Neural cell (in vitro differentiated cells): ENCODE results near the gene EMC7. TPM values are rescaled to one million over a fixed set of nuclear protein-coding genes. Genes with fewer than 3 reads are reported as not detected.

Source experiments
- H2AFZ ChIP-seq: fragments of 200-600, 300-800 bp; sonication (generic), shearing (Covaris generic); 2 replicates; pipeline ENCODE4 v1.6.0; 2014; ENCODE audit warnings: low read depth, mild to moderate bottlenecking, antibody characterized with exemption, low read length, moderate library complexity
- H3F3A ChIP-seq: fragments of 200-600 bp; shearing (Covaris generic); 2 replicates; pipeline ENCODE4 v1.6.1; 2016; ENCODE audit warnings: mild to moderate bottlenecking, moderate library complexity, mixed read lengths, antibody characterized with exemption, low read length; ENCODE audit not compliant: insufficient read depth, poor library complexity, severe bottlenecking
- H3K27ac ChIP-seq: fragments of 200-600, 300-800 bp; sonication (generic), shearing (Covaris generic); 2 replicates; pipeline ENCODE4 v1.5.1; 2014; ENCODE audit warnings: mild to moderate bottlenecking, low read length, moderate library complexity
- H3K27me3 ChIP-seq: fragments of 300-800, 200-600 bp; sonication (generic), shearing (Covaris generic); 2 replicates; pipeline ENCODE4 v1.6.0; 2014; ENCODE audit warnings: mild to moderate bottlenecking, low read depth, low read length, moderate library complexity; ENCODE audit not compliant: insufficient read depth
- H3K36me3 ChIP-seq: fragments of 300-800, 200-600 bp; sonication (generic), shearing (Covaris generic); 2 replicates; pipeline ENCODE4 v1.5.1; 2014; ENCODE audit warnings: mild to moderate bottlenecking, antibody characterized with exemption, low read length, moderate library complexity; ENCODE audit not compliant: insufficient read depth
- H3K4me2 ChIP-seq: fragments of 300-800, 200-600 bp; sonication (generic), shearing (Covaris generic); 2 replicates; pipeline ENCODE4 v1.6.0; 2014; ENCODE audit warnings: mild to moderate bottlenecking, low read length
- H3K4me3 ChIP-seq: fragments of 300-800, 200-600 bp; sonication (generic), shearing (Covaris generic); 2 replicates; pipeline ENCODE4 v1.5.1; 2014; ENCODE audit warnings: mild to moderate bottlenecking, low read length, moderate library complexity
- H3K79me2 ChIP-seq: fragments of 200-600 bp; shearing (Covaris generic); replicated peaks from 2 replicates; pipeline ENCODE4 v1.6.0; 2014; ENCODE audit warnings: mild to moderate bottlenecking, low read length, moderate library complexity; ENCODE audit not compliant: insufficient read depth
- H3K9ac ChIP-seq: fragments of 300-800, 200-600 bp; sonication (generic), shearing (Covaris generic); 2 replicates; pipeline ENCODE4 v1.6.1; 2016; ENCODE audit warnings: mild to moderate bottlenecking, low read length, mixed read lengths
- H3K9me2 ChIP-seq: fragments of 200-600 bp; shearing (Covaris generic); 2 replicates; pipeline ENCODE4 v1.6.1; 2016; ENCODE audit warnings: mild to moderate bottlenecking, low read length, mixed read lengths; ENCODE audit not compliant: insufficient read depth
- H3K9me3 ChIP-seq: fragments of 200-600, 300-800 bp; sonication (generic), shearing (Covaris generic); 2 replicates; pipeline ENCODE4 v1.6.1; 2016; ENCODE audit warnings: mild to moderate bottlenecking, mixed run types, low read length, moderate library complexity, mixed read lengths
- H4K20me1 ChIP-seq: fragments of 200-600 bp; shearing (Covaris generic); 2 replicates; pipeline ENCODE4 v1.6.1; 2016; ENCODE audit warnings: mild to moderate bottlenecking, mixed run types; ENCODE audit not compliant: insufficient read depth
- EP300 ChIP-seq: fragments of 450-650 bp; conservative IDR thresholded peaks from 2 replicates; pipeline ENCODE4 v1.6.1; 2014; ENCODE audit warnings: antibody characterized with exemption, mild to moderate bottlenecking, moderate library complexity; ENCODE audit not compliant: poor library complexity, severe bottlenecking
- EZH2 ChIP-seq: fragments of 200-600, 300-800 bp; shearing (Covaris generic), sonication (generic); IDR thresholded peaks from 2 replicates; pipeline ENCODE4 v1.6.1; 2014; ENCODE audit warnings: antibody characterized with exemption, low read length, borderline replicate concordance, mild to moderate bottlenecking; ENCODE audit not compliant: insufficient read depth, poor library complexity, severe bottlenecking
- MXI1 ChIP-seq: fragments of 450-650 bp; conservative IDR thresholded peaks from 2 replicates; pipeline ENCODE4 v1.6.1; 2014; ENCODE audit warnings: antibody characterized with exemption, mild to moderate bottlenecking; ENCODE audit not compliant: poor library complexity, severe bottlenecking
- POLR2AphosphoS5 ChIP-seq: IDR thresholded peaks from 2 replicates; pipeline ENCODE4 v1.6.1; 2012
- RAD21 ChIP-seq: fragments of 450-650 bp; conservative IDR thresholded peaks from 2 replicates; pipeline ENCODE4 v1.6.1; 2014; ENCODE audit warnings: antibody characterized with exemption, mild to moderate bottlenecking, moderate library complexity
- SMC3 ChIP-seq: fragments of 450-650 bp; conservative IDR thresholded peaks from 2 replicates; pipeline ENCODE4 v1.6.1; 2014; ENCODE audit warnings: antibody characterized with exemption, mild to moderate bottlenecking, moderate library complexity; ENCODE audit not compliant: poor library complexity
- TAF1 ChIP-seq: IDR thresholded peaks from 2 replicates; pipeline ENCODE4 v1.6.1; 2012; ENCODE audit warnings: low read depth
- polyA plus RNA-seq: library from polyadenylated mRNA; depleted of rRNA; stranded (reverse); fragments of >200 nt; gene quantifications from 2 replicates; pipeline ENCODE4 v1.2.3, GENCODE V29; 2014
- TF ChIP-seq, protein P1 (sequence below): IDR thresholded peaks from 2 replicates; pipeline ENCODE4 v1.6.1; 2012; ENCODE audit warnings: borderline replicate concordance
- TF ChIP-seq, protein P2 (sequence below): fragments of 450-650 bp; IDR thresholded peaks from 2 replicates; pipeline ENCODE4 v1.5.1; 2014; ENCODE audit warnings: antibody characterized with exemption, mild to moderate bottlenecking, moderate library complexity; ENCODE audit not compliant: poor library complexity, severe bottlenecking

The EMC7 gene
- polyA plus RNA-seq, 1 donor from 2014 or later, result 65.7 TPM

DNA sequence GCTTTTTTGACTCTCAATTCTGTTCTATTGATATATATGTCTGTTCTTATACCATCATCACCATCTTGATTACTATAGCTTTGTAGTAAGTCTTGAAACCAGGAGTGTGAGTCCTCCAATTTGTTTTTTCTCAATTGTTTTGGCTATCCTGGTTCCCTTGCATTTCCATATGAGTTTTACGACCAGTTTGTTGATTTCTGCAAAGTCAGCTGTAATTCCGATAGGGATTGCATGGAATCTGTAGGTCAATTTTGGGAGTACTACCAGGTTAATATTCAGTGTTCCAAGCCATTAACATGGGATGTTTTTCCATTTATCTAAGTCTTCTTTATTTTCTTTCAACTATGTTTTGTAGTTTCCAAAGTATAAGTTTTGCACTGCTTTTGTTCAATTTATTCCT, 27.2 kb upstream of the EMC7 start:
- Histone ChIP-seq H3K27me3 (no peaks in the 10 kb centered on the region), H3K79me2 (no peaks in the 10 kb centered on the region), H2AFZ (no peak overlapping the region), H3K36me3 (no peaks in the 10 kb centered on the region), H3K9me2 (no peaks in the 10 kb centered on the region), H3K4me3 (no peak overlapping the region), H3K9ac (no peak overlapping the region), H4K20me1 (no peaks in the 10 kb centered on the region), H3K27ac (no peak overlapping the region), H3K9me3 (no peaks in the 10 kb centered on the region), H3K4me2 (no peak overlapping the region), H3F3A (no peaks in the 10 kb centered on the region)
- TF ChIP-seq EZH2 (no peak), SMC3 (no peak), MXI1 (no peak), RAD21 (no peak), TAF1 (no peak), EP300 (no peak)
- TF ChIP-seq, protein P1, sequence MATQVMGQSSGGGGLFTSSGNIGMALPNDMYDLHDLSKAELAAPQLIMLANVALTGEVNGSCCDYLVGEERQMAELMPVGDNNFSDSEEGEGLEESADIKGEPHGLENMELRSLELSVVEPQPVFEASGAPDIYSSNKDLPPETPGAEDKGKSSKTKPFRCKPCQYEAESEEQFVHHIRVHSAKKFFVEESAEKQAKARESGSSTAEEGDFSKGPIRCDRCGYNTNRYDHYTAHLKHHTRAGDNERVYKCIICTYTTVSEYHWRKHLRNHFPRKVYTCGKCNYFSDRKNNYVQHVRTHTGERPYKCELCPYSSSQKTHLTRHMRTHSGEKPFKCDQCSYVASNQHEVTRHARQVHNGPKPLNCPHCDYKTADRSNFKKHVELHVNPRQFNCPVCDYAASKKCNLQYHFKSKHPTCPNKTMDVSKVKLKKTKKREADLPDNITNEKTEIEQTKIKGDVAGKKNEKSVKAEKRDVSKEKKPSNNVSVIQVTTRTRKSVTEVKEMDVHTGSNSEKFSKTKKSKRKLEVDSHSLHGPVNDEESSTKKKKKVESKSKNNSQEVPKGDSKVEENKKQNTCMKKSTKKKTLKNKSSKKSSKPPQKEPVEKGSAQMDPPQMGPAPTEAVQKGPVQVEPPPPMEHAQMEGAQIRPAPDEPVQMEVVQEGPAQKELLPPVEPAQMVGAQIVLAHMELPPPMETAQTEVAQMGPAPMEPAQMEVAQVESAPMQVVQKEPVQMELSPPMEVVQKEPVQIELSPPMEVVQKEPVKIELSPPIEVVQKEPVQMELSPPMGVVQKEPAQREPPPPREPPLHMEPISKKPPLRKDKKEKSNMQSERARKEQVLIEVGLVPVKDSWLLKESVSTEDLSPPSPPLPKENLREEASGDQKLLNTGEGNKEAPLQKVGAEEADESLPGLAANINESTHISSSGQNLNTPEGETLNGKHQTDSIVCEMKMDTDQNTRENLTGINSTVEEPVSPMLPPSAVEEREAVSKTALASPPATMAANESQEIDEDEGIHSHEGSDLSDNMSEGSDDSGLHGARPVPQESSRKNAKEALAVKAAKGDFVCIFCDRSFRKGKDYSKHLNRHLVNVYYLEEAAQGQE, result no peak
- TF ChIP-seq, protein P2, sequence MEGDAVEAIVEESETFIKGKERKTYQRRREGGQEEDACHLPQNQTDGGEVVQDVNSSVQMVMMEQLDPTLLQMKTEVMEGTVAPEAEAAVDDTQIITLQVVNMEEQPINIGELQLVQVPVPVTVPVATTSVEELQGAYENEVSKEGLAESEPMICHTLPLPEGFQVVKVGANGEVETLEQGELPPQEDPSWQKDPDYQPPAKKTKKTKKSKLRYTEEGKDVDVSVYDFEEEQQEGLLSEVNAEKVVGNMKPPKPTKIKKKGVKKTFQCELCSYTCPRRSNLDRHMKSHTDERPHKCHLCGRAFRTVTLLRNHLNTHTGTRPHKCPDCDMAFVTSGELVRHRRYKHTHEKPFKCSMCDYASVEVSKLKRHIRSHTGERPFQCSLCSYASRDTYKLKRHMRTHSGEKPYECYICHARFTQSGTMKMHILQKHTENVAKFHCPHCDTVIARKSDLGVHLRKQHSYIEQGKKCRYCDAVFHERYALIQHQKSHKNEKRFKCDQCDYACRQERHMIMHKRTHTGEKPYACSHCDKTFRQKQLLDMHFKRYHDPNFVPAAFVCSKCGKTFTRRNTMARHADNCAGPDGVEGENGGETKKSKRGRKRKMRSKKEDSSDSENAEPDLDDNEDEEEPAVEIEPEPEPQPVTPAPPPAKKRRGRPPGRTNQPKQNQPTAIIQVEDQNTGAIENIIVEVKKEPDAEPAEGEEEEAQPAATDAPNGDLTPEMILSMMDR, result no peak

DNA sequence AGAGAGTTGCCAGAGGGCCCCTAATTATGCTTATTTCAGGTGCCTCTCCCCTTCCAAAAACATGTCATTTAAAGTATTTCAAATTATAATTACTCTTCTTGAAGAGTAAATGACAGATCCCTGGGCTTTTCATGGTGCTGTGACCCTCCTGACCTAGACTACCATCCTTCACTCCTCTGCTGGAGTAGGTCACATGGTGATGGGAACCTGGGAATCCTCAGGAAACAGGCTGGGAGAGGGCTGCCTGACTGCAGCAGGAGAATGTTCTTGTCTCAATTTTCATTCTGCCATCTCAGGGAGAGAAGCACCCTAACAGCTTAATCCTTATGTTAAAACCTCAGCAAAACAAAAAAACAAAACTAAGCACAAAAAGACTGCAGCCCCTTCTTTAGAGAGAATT, 24.9 kb upstream of the EMC7 start:
- H4K20me1 ChIP-seq, result no peaks in the 10 kb centered on the region
- H3K9me2 ChIP-seq, result no peaks in the 10 kb centered on the region
- no peak for TF ChIP-seq TAF1
- no peak for TF ChIP-seq POLR2AphosphoS5
- no peak for TF ChIP-seq MXI1
- no peak for TF ChIP-seq EP300
- TF ChIP-seq SMC3, result no peak
- no peak for TF ChIP-seq RAD21
- TF ChIP-seq, protein P1, result no peak
- TF ChIP-seq EZH2, result no peak
- TF ChIP-seq, protein P2, result no peak

More for the DNA sequence above, 24.9 kb upstream of the EMC7 start:
- no peak overlapping the region for H2AFZ ChIP-seq
- no peaks in the 10 kb centered on the region for H3K36me3 ChIP-seq
- no peaks in the 10 kb centered on the region for H3K79me2 ChIP-seq
- H3F3A ChIP-seq, result no peaks in the 10 kb centered on the region
- no peaks in the 10 kb centered on the region for H3K27me3 ChIP-seq
- H3K4me3 ChIP-seq, result no peak overlapping the region
- no peak overlapping the region for H3K27ac ChIP-seq
- H3K9ac ChIP-seq, result no peak overlapping the region
- H3K9me3 ChIP-seq, result no peaks in the 10 kb centered on the region
- H3K4me2 ChIP-seq, result no peak overlapping the region
